Measurements from ENCODE around the gene PMS1. TPM values are rescaled to one million over a fixed set of nuclear protein-coding genes. Genes with fewer than 3 reads are reported as not detected.
A peak's percentile ranks its signal among the peaks of the same experiment; 100 is the strongest.

Gene PMS1
- total RNA-seq, 1 donor from 2014 or later = 20.1 TPM

DNA sequence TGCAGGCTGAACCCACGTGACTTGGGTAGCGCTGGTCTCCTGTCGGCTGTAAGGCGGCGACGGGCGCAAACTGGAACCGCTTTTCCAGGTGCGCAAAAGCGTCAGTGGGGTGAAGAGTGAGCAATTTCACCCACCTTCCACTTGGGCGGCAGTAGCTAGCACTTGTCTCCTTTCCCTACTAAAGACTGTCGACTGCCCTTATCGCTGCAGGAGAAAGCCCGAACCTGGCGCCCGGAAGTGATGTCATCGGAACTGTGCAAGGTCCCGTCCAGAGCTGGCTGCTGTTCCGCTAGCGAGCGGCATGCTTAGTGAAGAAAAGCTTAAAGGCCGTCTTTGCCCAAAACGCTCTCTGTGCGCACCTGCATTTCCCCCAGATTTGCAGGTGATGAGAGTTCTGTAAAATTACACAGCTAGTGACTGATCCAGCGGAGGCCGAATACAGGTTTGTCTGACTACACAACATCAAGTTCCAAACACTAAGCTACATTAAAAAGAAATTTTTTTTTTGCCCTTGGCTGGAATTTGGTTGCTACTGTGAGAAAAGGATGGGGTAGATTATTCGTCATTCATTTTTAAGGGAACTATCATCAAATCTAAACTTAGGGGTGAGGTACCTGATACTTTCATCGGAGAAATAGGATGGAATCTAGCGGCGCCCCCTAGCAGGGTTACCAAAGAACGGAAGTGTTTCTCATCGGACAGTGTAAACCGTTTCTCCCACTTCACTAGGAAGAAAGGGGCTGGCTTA is 21.5 kb upstream of the PMS1 start, which contains the start of gene OSGEPL1:
Gene OSGEPL1 (minus strand): TSS at position 242 of the 748 bp plus-strand sequence. CDS start 1,152 bp downstream, outside the sequence.
- Histone ChIP-seq H3K27ac (peak within 1 kb of the TSS; percentile 95), H3K9me3 (no peaks in the 10 kb centered on the region), H3K4me1 (peaks cover 5% of the 10 kb centered on the region), H3K4me3 (peak within 1 kb of the TSS; percentile 67 to 77), H3K27me3 (no peaks in the 10 kb centered on the region), H3K36me3 (peaks cover 0 to 5% of the 10 kb centered on the region in 2 donors)
- DNase-seq (ENCODE audit: extremely low spot score in 2 of 2) = peak in 1 of 2 donors; percentile 92
- intact Hi-C loops (cut with DNase I) = no loop called here
- TF ChIP-seq, protein P1, sequence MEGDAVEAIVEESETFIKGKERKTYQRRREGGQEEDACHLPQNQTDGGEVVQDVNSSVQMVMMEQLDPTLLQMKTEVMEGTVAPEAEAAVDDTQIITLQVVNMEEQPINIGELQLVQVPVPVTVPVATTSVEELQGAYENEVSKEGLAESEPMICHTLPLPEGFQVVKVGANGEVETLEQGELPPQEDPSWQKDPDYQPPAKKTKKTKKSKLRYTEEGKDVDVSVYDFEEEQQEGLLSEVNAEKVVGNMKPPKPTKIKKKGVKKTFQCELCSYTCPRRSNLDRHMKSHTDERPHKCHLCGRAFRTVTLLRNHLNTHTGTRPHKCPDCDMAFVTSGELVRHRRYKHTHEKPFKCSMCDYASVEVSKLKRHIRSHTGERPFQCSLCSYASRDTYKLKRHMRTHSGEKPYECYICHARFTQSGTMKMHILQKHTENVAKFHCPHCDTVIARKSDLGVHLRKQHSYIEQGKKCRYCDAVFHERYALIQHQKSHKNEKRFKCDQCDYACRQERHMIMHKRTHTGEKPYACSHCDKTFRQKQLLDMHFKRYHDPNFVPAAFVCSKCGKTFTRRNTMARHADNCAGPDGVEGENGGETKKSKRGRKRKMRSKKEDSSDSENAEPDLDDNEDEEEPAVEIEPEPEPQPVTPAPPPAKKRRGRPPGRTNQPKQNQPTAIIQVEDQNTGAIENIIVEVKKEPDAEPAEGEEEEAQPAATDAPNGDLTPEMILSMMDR (IDR thresholded peaks at IDR 0.05) = peak in 2 of 3 experiments; percentile 20 to 28
- TF ChIP-seq POLR2A (IDR thresholded peaks at IDR 0.05) (no peak), POLR2AphosphoS5 (IDR thresholded peaks at IDR 0.05; ENCODE audit: insufficient read depth in 1 of 2, low read depth in 1 of 2) (peak; percentile 54 to 80)

DNA sequence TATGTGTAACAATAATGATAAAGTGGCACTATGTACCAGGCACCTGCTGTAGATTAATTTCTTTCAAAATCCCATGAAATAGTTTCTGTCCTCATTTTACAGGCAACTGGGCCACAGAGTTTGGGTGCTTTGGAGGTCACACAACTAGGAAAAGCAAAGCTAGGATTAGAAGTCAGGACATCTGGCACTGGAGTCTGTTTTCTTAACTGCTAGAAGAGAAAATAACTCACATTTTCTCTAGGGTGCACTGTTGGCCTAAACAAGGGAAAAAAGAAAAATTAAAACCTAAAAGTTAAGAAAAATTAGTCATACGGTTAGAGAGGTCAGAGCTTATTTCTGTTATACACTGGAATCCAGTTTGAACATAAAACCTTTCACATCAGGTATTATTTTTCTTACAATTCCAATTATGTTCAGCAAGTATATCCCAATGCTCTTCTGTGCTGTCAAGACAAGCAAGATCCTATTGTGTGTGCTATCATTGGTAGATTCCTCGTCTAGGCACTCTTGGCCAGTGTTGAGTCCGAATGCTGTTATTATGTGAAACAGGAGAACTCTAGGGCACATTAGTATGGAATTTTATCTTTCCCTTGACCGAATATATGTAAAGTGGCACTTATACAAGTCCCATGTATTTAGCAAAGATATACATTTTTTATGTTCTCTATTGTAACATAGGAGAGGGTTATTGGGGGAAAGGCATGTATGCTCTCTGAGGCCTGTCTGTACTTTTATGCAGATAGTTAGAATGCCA is 20.2 kb upstream of the PMS1 start:
- TF ChIP-seq POLR2A (IDR thresholded peaks at IDR 0.05) (no peak), POLR2AphosphoS5 (IDR thresholded peaks at IDR 0.05; ENCODE audit: insufficient read depth in 1 of 2, low read depth in 1 of 2) (no peak)
- TF ChIP-seq, protein P1 (IDR thresholded peaks at IDR 0.05) = no peak
- H3K4me1 ChIP-seq = peaks cover 5% of the 10 kb centered on the region
- no peaks in the 10 kb centered on the region for H3K9me3 ChIP-seq
- intact Hi-C loops (cut with DNase I) = no loop called here
- H3K4me3 ChIP-seq = peak overlapping the region in 1 of 2 donors; percentile 77
- no peak for DNase-seq (ENCODE audit: extremely low spot score in 2 of 2)
- no peak overlapping the region for H3K27ac ChIP-seq
- no peaks in the 10 kb centered on the region for H3K36me3 ChIP-seq
- no peaks in the 10 kb centered on the region for H3K27me3 ChIP-seq

DNA sequence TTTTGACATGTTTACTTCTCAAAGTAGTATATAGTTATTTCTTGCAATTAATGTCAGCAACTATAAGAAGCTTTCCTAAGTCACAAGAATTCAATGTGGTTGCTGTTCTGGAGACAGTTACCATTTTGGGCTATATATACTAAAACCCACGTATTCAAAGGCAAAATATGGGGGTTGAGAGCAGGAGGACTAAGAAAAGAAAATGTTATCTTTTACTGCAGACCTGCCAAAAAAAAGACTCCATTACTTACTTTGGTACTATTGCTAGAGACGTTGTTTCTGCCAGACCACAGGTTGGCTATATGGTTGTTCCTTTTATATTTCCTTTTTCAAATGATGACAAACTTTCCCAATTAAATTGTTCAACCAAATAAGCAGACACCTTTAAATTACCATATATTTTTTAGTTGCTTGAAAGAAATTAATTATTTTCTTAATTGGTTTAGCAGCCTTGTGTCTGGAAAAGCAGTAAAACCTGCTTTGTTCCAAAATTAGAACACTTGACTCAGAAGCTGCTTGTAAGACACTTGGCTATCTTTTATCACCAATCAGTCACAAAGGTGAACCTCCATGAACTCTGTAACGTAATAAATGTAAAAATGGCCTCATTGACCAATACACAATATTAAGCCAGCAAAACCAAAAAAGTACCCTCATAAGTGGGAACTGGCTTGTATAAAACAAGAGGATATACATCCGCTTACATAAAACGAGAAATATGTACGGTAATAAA is 13.5 kb upstream of the PMS1 start:
- H3K27me3 ChIP-seq = no peaks in the 10 kb centered on the region
- TF ChIP-seq, protein P1 (IDR thresholded peaks at IDR 0.05) = no peak
- no peak for TF ChIP-seq POLR2AphosphoS5 (IDR thresholded peaks at IDR 0.05; ENCODE audit: insufficient read depth in 1 of 2, low read depth in 1 of 2)
- TF ChIP-seq POLR2A (IDR thresholded peaks at IDR 0.05) = no peak

DNA sequence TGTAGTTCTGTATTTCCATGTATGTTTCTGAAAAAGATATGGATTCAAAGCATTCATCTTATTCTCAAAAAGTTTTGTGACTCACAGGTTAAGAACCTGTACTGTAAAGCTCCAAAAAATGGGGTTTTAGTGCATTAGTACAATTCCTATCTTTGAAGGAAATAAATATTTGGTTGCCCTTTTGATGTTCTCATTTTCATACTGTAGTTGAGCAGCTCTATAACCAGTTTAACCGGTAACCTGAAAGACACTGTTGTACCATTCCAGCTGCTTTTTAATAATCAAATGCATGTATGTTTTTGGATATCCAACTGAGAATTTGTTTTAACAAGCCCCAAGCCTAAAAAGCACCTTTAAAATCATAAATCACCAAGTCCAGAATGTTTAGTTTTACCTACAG is 12.0 kb upstream of the PMS1 start:
- H3K27ac ChIP-seq = no peak overlapping the region
- intact Hi-C loops (cut with DNase I) = no loop called here
- no peak for DNase-seq (ENCODE audit: extremely low spot score in 2 of 2)
- H3K4me1 ChIP-seq = peaks cover 12% of the 10 kb centered on the region
- no peaks in the 10 kb centered on the region for H3K27me3 ChIP-seq
- no peaks in the 10 kb centered on the region for H3K9me3 ChIP-seq
- TF ChIP-seq POLR2A (IDR thresholded peaks at IDR 0.05) = no peak
- TF ChIP-seq POLR2AphosphoS5 (IDR thresholded peaks at IDR 0.05; ENCODE audit: insufficient read depth in 1 of 2, low read depth in 1 of 2) = no peak
- no peak overlapping the region for H3K4me3 ChIP-seq
- peaks cover 0 to 69% of the 10 kb centered on the region in 2 donors for H3K36me3 ChIP-seq

More for the DNA sequence above, 13.5 kb upstream of the PMS1 start:
- Histone ChIP-seq H3K4me1 (peaks cover 5% of the 10 kb centered on the region), H3K4me3 (no peak overlapping the region), H3K36me3 (peaks cover 0 to 56% of the 10 kb centered on the region in 2 donors), H3K9me3 (no peaks in the 10 kb centered on the region), H3K27ac (no peak overlapping the region)
- intact Hi-C loops (cut with DNase I) = no loop called here
- no peak for DNase-seq (ENCODE audit: extremely low spot score in 2 of 2)

DNA sequence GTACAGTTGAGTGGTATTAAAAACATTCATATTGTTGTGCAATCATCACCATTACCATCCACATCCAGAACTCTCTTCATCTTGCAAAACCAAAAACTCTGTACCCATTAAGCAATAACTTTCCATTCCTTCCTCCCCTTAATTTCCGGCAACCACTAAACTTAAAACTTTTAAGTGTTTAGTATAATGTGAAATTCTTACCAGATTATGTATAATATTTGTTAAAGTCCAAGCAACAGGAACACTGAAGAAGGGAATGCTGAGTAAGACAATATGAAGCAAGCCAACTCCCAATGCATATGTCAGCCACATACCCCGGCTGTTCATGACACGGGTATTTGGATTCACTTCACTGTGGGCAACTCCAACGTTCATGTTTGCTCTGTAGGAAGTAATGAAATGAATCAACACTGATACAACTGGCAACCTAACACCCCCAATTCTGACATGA is 2.0 kb upstream of the PMS1 start:
- no peaks in the 10 kb centered on the region for H3K27me3 ChIP-seq
- no peak for TF ChIP-seq POLR2AphosphoS5 (IDR thresholded peaks at IDR 0.05; ENCODE audit: insufficient read depth in 1 of 2, low read depth in 1 of 2)
- TF ChIP-seq POLR2A (IDR thresholded peaks at IDR 0.05) = no peak
- TF ChIP-seq, protein P1 (IDR thresholded peaks at IDR 0.05) = no peak

More for the DNA sequence above, 2.0 kb upstream of the PMS1 start:
- H3K4me3 ChIP-seq = peak overlapping the region in 1 of 2 donors; percentile 60
- no peaks in the 10 kb centered on the region for H3K9me3 ChIP-seq
- intact Hi-C loops (cut with DNase I) = no loop called here
- peaks cover 0 to 35% of the 10 kb centered on the region in 2 donors for H3K36me3 ChIP-seq
- H3K27ac ChIP-seq = no peak overlapping the region
- DNase-seq (ENCODE audit: extremely low spot score in 2 of 2) = no peak
- peaks cover 51% of the 10 kb centered on the region for H3K4me1 ChIP-seq
